Stimulated activated naive CD4-positive, alpha-beta T cell treated with Interleukin-2 at 50 U/mL for 16 hours (primary cell): ENCODE data around the gene TMEM163.
A peak's percentile ranks its signal among the peaks of the same experiment; 100 is the strongest.
"Not testable (repeated sequence)": the region's sequence is repeated elsewhere in the genome, so short reads cannot be mapped to it uniquely, and the experiment has no call there.

ENCODE experiments used
- DNase-seq: peaks from one replicate; lab custom pipeline; 2025; lab: John Stamatoyannopoulos, UW

TMEM163 gene

GRCh38 chr2:134663451-134664450 lies 55.0 kb downstream of the TMEM163 start:
- DNase-seq, result no peak

- no peak for DNase-seq
Observed at GRCh38 chr2:134662751-134663150, 56.0 kb downstream of the TMEM163 start.

- no peak for DNase-seq
Observed at GRCh38 chr2:134660626-134661402, 58.0 kb downstream of the TMEM163 start.

GRCh38 chr2:134659724-134660123 lies 59.1 kb downstream of the TMEM163 start:
- DNase-seq, result no peak

- peak; percentile 13 for DNase-seq
Observed at GRCh38 chr2:134657650-134658250, 61.0 kb downstream of the TMEM163 start.

GRCh38 chr2:134656391-134656790 lies 62.4 kb downstream of the TMEM163 start:
- not testable (repeated sequence) for DNase-seq

- DNase-seq, result no peak
Observed at GRCh38 chr2:134648586-134648985, 70.2 kb downstream of the TMEM163 start.

GRCh38 chr2:134647607-134648256 lies 71.1 kb downstream of the TMEM163 start:
- DNase-seq, result no peak

GRCh38 chr2:134642938-134643337 lies 75.9 kb downstream of the TMEM163 start:
- no peak for DNase-seq

- no peak for DNase-seq
Observed at GRCh38 chr2:134640494-134640893, 78.3 kb downstream of the TMEM163 start.

GRCh38 chr2:134639265-134639664 lies 79.5 kb downstream of the TMEM163 start:
- DNase-seq, result no peak

GRCh38 chr2:134636714-134637113 lies 82.1 kb downstream of the TMEM163 start:
- DNase-seq, result no peak

- no peak for DNase-seq
Observed at GRCh38 chr2:134634054-134634753, 84.6 kb downstream of the TMEM163 start.

GRCh38 chr2:134630504-134631159 lies 88.2 kb downstream of the TMEM163 start:
- DNase-seq, result no peak

GRCh38 chr2:134628453-134628852 lies 90.3 kb downstream of the TMEM163 start:
- no peak for DNase-seq

GRCh38 chr2:134626781-134627180 lies 92.0 kb downstream of the TMEM163 start:
- no peak for DNase-seq

- DNase-seq, result no peak
Observed at GRCh38 chr2:134625311-134625710, 93.5 kb downstream of the TMEM163 start.

- no peak for DNase-seq
Observed at GRCh38 chr2:134623796-134624195, 95.0 kb downstream of the TMEM163 start.

- DNase-seq, result no peak
Observed at GRCh38 chr2:134623046-134623445, 95.8 kb downstream of the TMEM163 start.

- DNase-seq, result no peak
Observed at GRCh38 chr2:134621939-134622705, 96.7 kb downstream of the TMEM163 start.
